AG04450 (cell line): ENCODE data around the gene BAG1. TPM values are rescaled to one million over a fixed set of nuclear protein-coding genes. Genes with fewer than 3 reads are reported as not detected.

Source experiments
- CTCF ChIA-PET: fragments of 300-600, 350-600 bp; formaldehyde crosslinking; extraction: SDS; loops from one replicate; lab custom pipeline; 2022; ENCODE audit warnings: antibody characterized with exemption, inconsistent platforms; lab: Charles Lee
- POLR2A ChIA-PET: fragments of 350-600 bp; formaldehyde crosslinking; extraction: SDS; loops from one replicate; lab custom pipeline; 2021; ENCODE audit warnings: antibody characterized with exemption, inconsistent platforms; lab: Yijun Ruan, JAX
- DNase-seq: peaks from one replicate; pipeline ENCODE4 v3.0.0-alpha.2; 2011; ENCODE audit warnings: low read depth, low spot score
- H3K27ac ChIP-seq: one replicate; pipeline ENCODE4 v1.5.1; 2012; ENCODE audit warnings: low read depth, low read length, control low read depth
- H3K27me3 ChIP-seq: one replicate; pipeline ENCODE4 v1.6.0; 2012; ENCODE audit warnings: low read length; ENCODE audit not compliant: control insufficient read depth, insufficient read depth
- H3K4me3 ChIP-seq: 2 replicates; pipeline ENCODE4 v1.5.1; 2011; ENCODE audit warnings: mild to moderate bottlenecking, low read depth, low read length, control low read depth
- H3K9me3 ChIP-seq: 2 replicates; pipeline ENCODE4 v1.5.1; 2012; ENCODE audit warnings: low read length; ENCODE audit not compliant: control insufficient read depth, insufficient read depth
- polyA plus RNA-seq: library from polyadenylated mRNA; depleted of rRNA; stranded (reverse); fragments of >200 nt; gene quantifications from 2 replicates; pipeline ENCODE4 v1.2.3, GENCODE V29; 2011
- TF ChIP-seq, protein P1 (sequence below): IDR thresholded peaks from 2 replicates; pipeline ENCODE4 v1.5.1; 2011; ENCODE audit warnings: low read depth, low read length, control low read depth, inconsistent platforms

Gene BAG1
- polyA plus RNA-seq, 1 experiment: 31.7 TPM

DNA sequence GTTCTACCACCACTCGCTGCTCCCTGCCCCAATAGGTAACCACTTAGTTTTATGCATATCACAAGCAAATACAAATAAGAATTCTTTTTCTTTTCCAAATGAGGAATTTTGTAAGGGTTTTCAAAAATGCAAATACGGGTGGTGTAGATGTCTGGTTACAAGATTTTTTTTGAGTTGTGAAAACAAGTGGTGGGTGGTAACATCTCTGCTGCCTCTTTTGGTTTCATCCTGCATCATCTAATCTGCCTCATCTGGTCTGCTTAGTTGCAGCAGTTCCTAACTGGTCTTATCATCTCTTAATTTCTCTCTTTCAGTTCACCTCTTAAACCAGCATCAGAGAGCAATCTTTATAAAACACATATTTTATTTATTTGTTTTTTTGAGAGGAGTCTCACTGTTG, 31.1 kb upstream of the BAG1 start:
- POLR2A ChIA-PET: interaction anchor here (0.6 kb wide), 1 partner anchor 29 kb away, joined by 3 read pairs; no protein-coding TSS in a partner anchor
- TF ChIP-seq, protein P1, sequence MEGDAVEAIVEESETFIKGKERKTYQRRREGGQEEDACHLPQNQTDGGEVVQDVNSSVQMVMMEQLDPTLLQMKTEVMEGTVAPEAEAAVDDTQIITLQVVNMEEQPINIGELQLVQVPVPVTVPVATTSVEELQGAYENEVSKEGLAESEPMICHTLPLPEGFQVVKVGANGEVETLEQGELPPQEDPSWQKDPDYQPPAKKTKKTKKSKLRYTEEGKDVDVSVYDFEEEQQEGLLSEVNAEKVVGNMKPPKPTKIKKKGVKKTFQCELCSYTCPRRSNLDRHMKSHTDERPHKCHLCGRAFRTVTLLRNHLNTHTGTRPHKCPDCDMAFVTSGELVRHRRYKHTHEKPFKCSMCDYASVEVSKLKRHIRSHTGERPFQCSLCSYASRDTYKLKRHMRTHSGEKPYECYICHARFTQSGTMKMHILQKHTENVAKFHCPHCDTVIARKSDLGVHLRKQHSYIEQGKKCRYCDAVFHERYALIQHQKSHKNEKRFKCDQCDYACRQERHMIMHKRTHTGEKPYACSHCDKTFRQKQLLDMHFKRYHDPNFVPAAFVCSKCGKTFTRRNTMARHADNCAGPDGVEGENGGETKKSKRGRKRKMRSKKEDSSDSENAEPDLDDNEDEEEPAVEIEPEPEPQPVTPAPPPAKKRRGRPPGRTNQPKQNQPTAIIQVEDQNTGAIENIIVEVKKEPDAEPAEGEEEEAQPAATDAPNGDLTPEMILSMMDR: no peak
- CTCF ChIA-PET: interaction anchor here (0.7 to 2.1 kb wide), 2 partner anchors 10 to 158 kb away, joined by 4 to 10 read pairs; no protein-coding TSS in a partner anchor
- peaks cover 3% of the 10 kb centered on the region; the same call in 1 of the 2 replicates for H3K9me3 ChIP-seq
- H3K27me3 ChIP-seq: no peaks in the 10 kb centered on the region
- H3K4me3 ChIP-seq: no peak overlapping the region
- H3K27ac ChIP-seq: no peak overlapping the region
- no peak for DNase-seq

DNA sequence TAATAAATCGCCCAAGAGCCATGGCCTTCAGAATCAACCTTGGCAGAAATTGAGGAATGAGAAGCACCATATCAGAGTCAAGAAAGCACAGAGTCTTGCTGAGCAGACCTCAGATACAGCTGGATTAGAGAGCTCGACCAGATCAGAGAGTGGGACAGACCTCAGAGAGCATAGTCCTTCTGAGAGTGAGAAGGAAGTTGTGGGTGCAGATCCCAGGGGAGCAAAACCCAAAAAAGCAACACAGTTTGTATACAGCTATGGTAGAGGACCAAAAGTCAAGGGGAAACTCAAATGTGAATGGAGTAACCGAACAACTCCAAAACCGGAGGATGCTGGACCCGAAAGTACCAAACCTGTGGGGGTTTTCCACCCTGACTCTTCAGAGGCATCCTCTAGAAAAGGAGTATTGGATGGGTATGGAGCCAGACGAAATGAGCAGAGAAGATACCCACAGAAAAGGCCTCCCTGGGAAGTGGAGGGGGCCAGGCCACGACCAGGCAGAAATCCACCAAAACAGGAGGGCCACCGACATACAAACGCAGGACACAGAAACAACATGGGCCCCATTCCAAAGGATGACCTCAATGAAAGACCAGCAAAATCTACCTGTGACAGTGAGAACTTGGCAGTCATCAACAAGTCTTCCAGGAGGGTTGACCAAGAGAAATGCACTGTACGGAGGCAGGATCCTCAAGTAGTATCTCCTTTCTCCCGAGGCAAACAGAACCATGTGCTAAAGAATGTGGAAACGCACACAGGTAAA, 30.3 kb upstream of the BAG1 start:
- POLR2A ChIA-PET: no interaction called here
- CTCF ChIA-PET: no interaction called here

DNA sequence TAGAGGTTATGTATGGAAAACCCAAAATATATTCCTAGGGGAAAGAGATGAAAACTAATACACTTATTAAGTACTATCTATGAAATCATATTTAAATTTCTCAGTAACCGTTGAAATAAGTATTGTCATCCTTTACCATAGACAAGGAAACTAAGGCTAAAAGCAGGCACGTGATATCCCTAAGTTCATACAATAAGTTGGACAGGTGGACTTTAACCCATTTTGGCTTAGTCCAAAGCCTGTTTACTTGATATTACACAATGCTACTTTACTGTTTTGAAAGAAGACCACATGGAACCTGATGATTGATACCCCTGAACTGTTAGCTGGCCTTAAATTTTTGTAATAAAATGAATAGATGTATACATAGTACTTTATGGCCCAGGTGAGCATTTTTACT, 29.3 kb upstream of the BAG1 start:
- CTCF ChIA-PET: no interaction called here
- Histone ChIP-seq H3K27me3 (no peaks in the 10 kb centered on the region), H3K4me3 (no peak overlapping the region), H3K9me3 (peaks cover 4% of the 10 kb centered on the region; the same call in 1 of the 2 replicates), H3K27ac (no peak overlapping the region)
- no peak for DNase-seq
- POLR2A ChIA-PET: interaction anchor here (0.6 kb wide), 1 partner anchor 9 kb away, joined by 6 read pairs; no protein-coding TSS in a partner anchor
- TF ChIP-seq, protein P1: no peak

More for the DNA sequence above, 30.3 kb upstream of the BAG1 start:
- H3K9me3 ChIP-seq: peaks cover 4% of the 10 kb centered on the region; the same call in 1 of the 2 replicates
- H3K27ac ChIP-seq: no peak overlapping the region
- no peaks in the 10 kb centered on the region for H3K27me3 ChIP-seq
- DNase-seq: no peak
- TF ChIP-seq, protein P1: no peak
- no peak overlapping the region for H3K4me3 ChIP-seq

DNA sequence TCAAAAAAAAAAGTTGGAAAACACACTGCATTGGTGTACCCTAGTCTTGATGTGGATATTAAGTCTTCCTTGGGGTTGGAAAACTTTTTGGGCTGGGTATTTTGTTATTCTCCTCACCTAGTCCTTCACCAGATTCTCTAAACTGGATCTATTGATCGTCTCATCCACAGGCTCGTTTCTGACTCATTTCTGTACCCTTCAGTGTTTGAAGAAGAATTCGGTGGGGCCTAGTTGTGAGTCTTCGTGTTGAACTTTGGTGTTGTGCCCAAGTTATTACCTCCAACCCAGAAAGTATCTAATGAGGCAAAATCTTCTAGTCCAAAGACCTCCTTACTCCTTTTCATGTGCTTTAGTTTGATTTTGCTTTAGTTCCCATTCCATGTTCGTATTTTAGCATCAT, 27.4 kb upstream of the BAG1 start:
- Histone ChIP-seq H3K9me3 (peaks cover 4% of the 10 kb centered on the region; the same call in 1 of the 2 replicates), H3K27me3 (no peaks in the 10 kb centered on the region), H3K27ac (no peak overlapping the region), H3K4me3 (no peak overlapping the region)
- ChIA-PET POLR2A (no interaction called here), CTCF (interaction anchor here (0.9 to 1.3 kb wide), 2 partner anchors 161 to 175 kb away, joined by 4 to 5 read pairs; no protein-coding TSS in a partner anchor)
- TF ChIP-seq, protein P1: no peak
- no peak for DNase-seq

DNA sequence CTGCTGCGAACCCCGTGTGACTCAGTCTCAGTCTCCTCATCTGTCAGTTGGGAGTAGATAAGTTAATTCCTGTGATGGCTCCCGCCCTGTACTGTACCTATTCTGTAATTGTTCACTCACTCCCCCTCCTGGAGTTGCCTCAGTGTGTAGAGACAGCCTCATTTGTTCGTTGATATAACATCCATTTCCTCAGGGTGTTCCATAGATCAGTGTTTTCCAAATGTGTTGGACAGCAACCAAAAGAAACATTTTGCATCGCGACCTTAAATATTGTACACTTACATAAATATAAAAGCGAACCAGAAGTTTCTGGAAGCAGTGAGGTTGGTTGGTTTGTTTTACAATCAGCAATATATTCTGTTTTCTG, 26.5 kb upstream of the BAG1 start:
- peak overlapping the region; percentile 97 for H3K4me3 ChIP-seq
- ChIA-PET POLR2A (interaction anchor here (0.6 to 2.1 kb wide), 9 partner anchors 12 to 266 kb away, joined by 3 to 37 read pairs (median 4); partner anchors contain the start of genes B4GALT1 and DNAJA1), CTCF (interaction anchor here (0.9 to 1.3 kb wide), 2 partner anchors 162 to 175 kb away, joined by 4 to 5 read pairs; no protein-coding TSS in a partner anchor)
- H3K9me3 ChIP-seq: peaks cover 4% of the 10 kb centered on the region; the same call in 1 of the 2 replicates
- TF ChIP-seq, protein P1: no peak
- DNase-seq: no peak
- peak overlapping the region; percentile 100 for H3K27ac ChIP-seq
- H3K27me3 ChIP-seq: no peaks in the 10 kb centered on the region
